ENCODE measurements around the gene STK38. TPM values are rescaled to one million over a fixed set of nuclear protein-coding genes. Genes with fewer than 3 reads are reported as not detected.

STK38 gene
- total and polyA plus RNA-seq, 2 donors (not counting 1 experiment from before 2014, with no cell fraction given): 26.1 to 67.4 TPM

DNA sequence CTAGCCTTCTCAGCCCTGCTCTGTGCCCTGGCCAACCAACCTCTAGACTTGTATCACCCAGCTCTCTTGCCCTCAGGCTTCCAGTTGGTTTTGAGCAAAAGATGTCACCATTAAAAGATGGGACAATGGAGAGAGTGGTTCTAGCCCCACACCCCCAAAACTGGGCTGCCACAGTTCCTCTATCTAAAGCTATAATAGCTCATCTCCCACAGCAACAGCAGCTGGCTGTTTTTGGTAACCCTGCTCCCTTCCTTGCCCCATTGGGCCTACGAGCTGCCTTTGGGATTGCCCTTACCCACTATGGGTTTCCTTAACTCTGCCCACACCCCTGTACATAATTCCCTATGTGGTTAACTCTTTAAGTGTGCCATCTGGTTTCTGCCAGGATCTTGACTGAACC is 39.3 kb upstream of the STK38 start:
- no peak overlapping the region for H3K4me2 ChIP-seq (replicated peaks; ENCODE audit: low read depth, low read length, poor library complexity, severe bottlenecking)
- intact Hi-C loops (cut with micrococcal nuclease): no loop called here
- peaks cover 1% of the 10 kb centered on the region for H3K79me2 ChIP-seq (ENCODE audit: control insufficient read depth, insufficient read depth, low read length)
- TF ChIP-seq EZH2 (IDR thresholded peaks at IDR 0.05; ENCODE audit: borderline replicate concordance, insufficient read depth, low read depth, low read length, poor library complexity, severe bottlenecking): no peak
- TF ChIP-seq, protein P1, sequence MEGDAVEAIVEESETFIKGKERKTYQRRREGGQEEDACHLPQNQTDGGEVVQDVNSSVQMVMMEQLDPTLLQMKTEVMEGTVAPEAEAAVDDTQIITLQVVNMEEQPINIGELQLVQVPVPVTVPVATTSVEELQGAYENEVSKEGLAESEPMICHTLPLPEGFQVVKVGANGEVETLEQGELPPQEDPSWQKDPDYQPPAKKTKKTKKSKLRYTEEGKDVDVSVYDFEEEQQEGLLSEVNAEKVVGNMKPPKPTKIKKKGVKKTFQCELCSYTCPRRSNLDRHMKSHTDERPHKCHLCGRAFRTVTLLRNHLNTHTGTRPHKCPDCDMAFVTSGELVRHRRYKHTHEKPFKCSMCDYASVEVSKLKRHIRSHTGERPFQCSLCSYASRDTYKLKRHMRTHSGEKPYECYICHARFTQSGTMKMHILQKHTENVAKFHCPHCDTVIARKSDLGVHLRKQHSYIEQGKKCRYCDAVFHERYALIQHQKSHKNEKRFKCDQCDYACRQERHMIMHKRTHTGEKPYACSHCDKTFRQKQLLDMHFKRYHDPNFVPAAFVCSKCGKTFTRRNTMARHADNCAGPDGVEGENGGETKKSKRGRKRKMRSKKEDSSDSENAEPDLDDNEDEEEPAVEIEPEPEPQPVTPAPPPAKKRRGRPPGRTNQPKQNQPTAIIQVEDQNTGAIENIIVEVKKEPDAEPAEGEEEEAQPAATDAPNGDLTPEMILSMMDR (IDR thresholded peaks at IDR 0.05): no peak
- no peak overlapping the region for H3K9ac ChIP-seq (ENCODE audit: low read length)
- H3K27ac ChIP-seq (ENCODE audit: low read length in 2 of 2): no peak overlapping the region
- no CpG with 5 or more reads among the region's 1 CpG for WGBS (ENCODE audit: insufficient coverage)
- no peaks in the 10 kb centered on the region for H4K20me1 ChIP-seq (ENCODE audit: control insufficient read depth, insufficient read depth, low read length, poor library complexity, severe bottlenecking)
- H2AFZ ChIP-seq (ENCODE audit: insufficient read depth, low read depth, low read length, poor library complexity, severe bottlenecking): no peak overlapping the region
- H3K9me3 Mint-ChIP-seq (ENCODE audit: insufficient read depth): no peaks in the 10 kb centered on the region
- H3K4me3 ChIP-seq (ENCODE audit: control extremely low read depth in 1 of 5, extremely low read depth in 1 of 5, insufficient read depth in 1 of 5, low read depth in 2 of 5, low read length in 4 of 5): no peak overlapping the region
- H3K27me3 Mint-ChIP-seq: no peaks in the 10 kb centered on the region
- peaks cover under 1 to 2% of the 10 kb centered on the region in 2 donors for H3K4me1 ChIP-seq (ENCODE audit: control insufficient read depth in 2 of 2, insufficient read depth in 2 of 2, low read length in 2 of 2)
- ATAC-seq (ENCODE audit: low read depth): no peak
- no peaks in the 10 kb centered on the region for H3K36me3 ChIP-seq (replicated peaks in 1 of 2; ENCODE audit: control extremely low read depth in 1 of 2, control insufficient read depth in 1 of 2, extremely low read depth in 1 of 2, insufficient read depth in 2 of 2, low read length in 1 of 2)
- no peak overlapping the region for H3K27ac Mint-ChIP-seq
- CTCF ChIA-PET: interaction anchor here (1.7 kb wide), 1 partner anchor 172 kb away, joined by 4 read pairs; no protein-coding TSS in a partner anchor
- no peak overlapping the region for H3K4me3 Mint-ChIP-seq
- POLR2A ChIA-PET: interaction anchor here (0.6 kb wide), 1 partner anchor 51 kb away, joined by 5 read pairs; no protein-coding TSS in a partner anchor
- DNase-seq: no peak
- H3K27me3 ChIP-seq (replicated peaks in 1 of 4; ENCODE audit: control extremely low read depth in 1 of 4, control insufficient read depth in 3 of 4, insufficient read depth in 4 of 4, low read length in 3 of 4): no peaks in the 10 kb centered on the region
- no peaks in the 10 kb centered on the region for H3K9me3 ChIP-seq (ENCODE audit: control extremely low read depth in 1 of 3, control insufficient read depth in 2 of 3, insufficient read depth in 1 of 3, low read length in 2 of 3)
- H3K4me1 Mint-ChIP-seq: peaks cover 5% of the 10 kb centered on the region

- Histone ChIP-seq H3K27ac (ENCODE audit: low read length in 2 of 2) (no peak overlapping the region), H3K4me1 (ENCODE audit: control insufficient read depth in 2 of 2, insufficient read depth in 2 of 2, low read length in 2 of 2) (peaks cover 0 to 4% of the 10 kb centered on the region in 2 donors), H3K27me3 (replicated peaks in 1 of 4; ENCODE audit: control extremely low read depth in 1 of 4, control insufficient read depth in 3 of 4, insufficient read depth in 4 of 4, low read length in 3 of 4) (no peaks in the 10 kb centered on the region), H3K79me2 (ENCODE audit: control insufficient read depth, insufficient read depth, low read length) (no peaks in the 10 kb centered on the region), H2AFZ (ENCODE audit: insufficient read depth, low read depth, low read length, poor library complexity, severe bottlenecking) (no peak overlapping the region), H3K9ac (ENCODE audit: low read length) (no peak overlapping the region), H3K36me3 (replicated peaks in 1 of 2; ENCODE audit: control extremely low read depth in 1 of 2, control insufficient read depth in 1 of 2, extremely low read depth in 1 of 2, insufficient read depth in 2 of 2, low read length in 1 of 2) (no peaks in the 10 kb centered on the region), H3K9me3 (ENCODE audit: control extremely low read depth in 1 of 3, control insufficient read depth in 2 of 3, insufficient read depth in 1 of 3, low read length in 2 of 3) (no peaks in the 10 kb centered on the region), H4K20me1 (ENCODE audit: control insufficient read depth, insufficient read depth, low read length, poor library complexity, severe bottlenecking) (no peaks in the 10 kb centered on the region), H3K4me2 (replicated peaks; ENCODE audit: low read depth, low read length, poor library complexity, severe bottlenecking) (no peak overlapping the region), H3K4me3 (ENCODE audit: control extremely low read depth in 1 of 5, extremely low read depth in 1 of 5, insufficient read depth in 1 of 5, low read depth in 2 of 5, low read length in 4 of 5) (no peak overlapping the region)
- 40% methylated on average over 1 of the region's 4 CpGs for WGBS (ENCODE audit: insufficient coverage)
- no peak overlapping the region for H3K4me3 Mint-ChIP-seq
- no peaks in the 10 kb centered on the region for H3K9me3 Mint-ChIP-seq (ENCODE audit: insufficient read depth)
- H3K4me1 Mint-ChIP-seq: peaks cover 4% of the 10 kb centered on the region
- intact Hi-C loops (cut with micrococcal nuclease): no loop called here
- TF ChIP-seq EZH2 (IDR thresholded peaks at IDR 0.05; ENCODE audit: borderline replicate concordance, insufficient read depth, low read depth, low read length, poor library complexity, severe bottlenecking): no peak
- TF ChIP-seq, protein P1 (IDR thresholded peaks at IDR 0.05): no peak
- H3K27ac Mint-ChIP-seq: no peak overlapping the region
- ChIA-PET POLR2A (no interaction called here), CTCF (no interaction called here)
- H3K27me3 Mint-ChIP-seq: no peaks in the 10 kb centered on the region
- DNase-seq (no peak), ATAC-seq (ENCODE audit: low read depth) (no peak)
Measured at GRCh38 chr6:36581716-36582115, 34.4 kb upstream of the STK38 start.

Measured in B cell (primary cell).